NB4 (cell line): Measurements from ENCODE around the gene SMIM31.

Experiments used
- DNase-seq: peaks from one replicate; pipeline ENCODE4 v3.0.0; 2010; ENCODE audit warnings: low read depth
- H3K4me3 ChIP-seq: one replicate; pipeline ENCODE4 v1.5.1; 2011; ENCODE audit warnings: mild to moderate bottlenecking, low read depth, low read length, moderate library complexity
- MYC ChIP-seq: IDR thresholded peaks from 2 replicates; pipeline ENCODE4 v1.6.1; 2011; ENCODE audit warnings: low read depth, low read length
- POLR2A ChIP-seq: IDR thresholded peaks from 2 replicates; pipeline ENCODE4 v1.6.1; 2011; ENCODE audit warnings: mild to moderate bottlenecking; ENCODE audit not compliant: insufficient read length; ENCODE audit errors: extremely low read depth
- TF ChIP-seq, protein P1 (sequence below): IDR thresholded peaks from 2 replicates; pipeline ENCODE4 v1.6.1; 2011; ENCODE audit warnings: low read depth, low read length
- TF ChIP-seq, protein P2 (sequence below): IDR thresholded peaks from one replicate; pipeline ENCODE4 v1.5.1; 2012; ENCODE audit warnings: low read depth, low read length

The SMIM31 gene

DNA sequence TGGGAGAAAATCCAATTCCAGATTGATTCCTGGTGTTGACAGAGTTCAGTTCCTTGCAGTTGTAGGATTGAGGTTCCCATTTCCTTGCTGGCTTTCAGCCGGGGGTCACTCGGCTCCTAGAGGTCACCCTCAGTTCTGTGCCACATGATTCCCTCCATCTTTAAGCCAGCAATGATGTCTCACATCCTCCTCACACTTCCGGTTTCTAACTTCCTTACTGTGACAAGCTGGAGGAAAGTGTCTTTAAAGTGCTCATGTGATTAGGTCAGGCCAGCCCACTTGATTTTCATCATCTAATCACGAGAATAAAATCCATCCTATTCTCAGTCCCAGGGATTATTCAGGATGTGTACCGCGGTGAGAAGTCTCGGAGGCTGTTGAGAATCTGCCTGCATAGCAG, 19.4 kb upstream of the SMIM31 start:
- TF ChIP-seq, protein P1, sequence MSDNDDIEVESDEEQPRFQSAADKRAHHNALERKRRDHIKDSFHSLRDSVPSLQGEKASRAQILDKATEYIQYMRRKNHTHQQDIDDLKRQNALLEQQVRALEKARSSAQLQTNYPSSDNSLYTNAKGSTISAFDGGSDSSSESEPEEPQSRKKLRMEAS: no peak
- TF ChIP-seq MYC: no peak
- no peak for TF ChIP-seq POLR2A
- TF ChIP-seq, protein P2, sequence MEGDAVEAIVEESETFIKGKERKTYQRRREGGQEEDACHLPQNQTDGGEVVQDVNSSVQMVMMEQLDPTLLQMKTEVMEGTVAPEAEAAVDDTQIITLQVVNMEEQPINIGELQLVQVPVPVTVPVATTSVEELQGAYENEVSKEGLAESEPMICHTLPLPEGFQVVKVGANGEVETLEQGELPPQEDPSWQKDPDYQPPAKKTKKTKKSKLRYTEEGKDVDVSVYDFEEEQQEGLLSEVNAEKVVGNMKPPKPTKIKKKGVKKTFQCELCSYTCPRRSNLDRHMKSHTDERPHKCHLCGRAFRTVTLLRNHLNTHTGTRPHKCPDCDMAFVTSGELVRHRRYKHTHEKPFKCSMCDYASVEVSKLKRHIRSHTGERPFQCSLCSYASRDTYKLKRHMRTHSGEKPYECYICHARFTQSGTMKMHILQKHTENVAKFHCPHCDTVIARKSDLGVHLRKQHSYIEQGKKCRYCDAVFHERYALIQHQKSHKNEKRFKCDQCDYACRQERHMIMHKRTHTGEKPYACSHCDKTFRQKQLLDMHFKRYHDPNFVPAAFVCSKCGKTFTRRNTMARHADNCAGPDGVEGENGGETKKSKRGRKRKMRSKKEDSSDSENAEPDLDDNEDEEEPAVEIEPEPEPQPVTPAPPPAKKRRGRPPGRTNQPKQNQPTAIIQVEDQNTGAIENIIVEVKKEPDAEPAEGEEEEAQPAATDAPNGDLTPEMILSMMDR: no peak
- no peak overlapping the region for H3K4me3 ChIP-seq
- DNase-seq: peak; percentile 18

DNA sequence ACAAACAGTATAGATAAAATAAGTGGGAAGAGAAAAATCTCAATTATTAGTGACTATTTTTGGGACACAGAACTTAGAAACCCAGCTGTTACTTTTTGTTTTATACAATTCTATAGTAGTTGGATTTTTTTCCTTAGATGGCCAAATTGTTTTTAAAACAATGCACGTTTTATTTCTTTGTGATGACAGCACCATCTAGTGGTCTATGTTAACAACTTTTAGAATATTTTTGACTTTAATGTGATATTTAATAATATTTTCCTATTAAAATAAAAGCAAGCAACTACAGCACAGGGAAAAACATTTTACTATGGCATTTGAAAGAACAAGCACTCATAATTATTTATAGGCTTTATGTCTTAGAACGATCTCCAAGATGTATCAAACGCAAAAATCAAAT, 5.6 kb upstream of the SMIM31 start:
- H3K4me3 ChIP-seq: no peak overlapping the region
- TF ChIP-seq MYC (no peak), POLR2A (no peak)
- TF ChIP-seq, protein P2: no peak
- TF ChIP-seq, protein P1: no peak
- peak; percentile 16 for DNase-seq

DNA sequence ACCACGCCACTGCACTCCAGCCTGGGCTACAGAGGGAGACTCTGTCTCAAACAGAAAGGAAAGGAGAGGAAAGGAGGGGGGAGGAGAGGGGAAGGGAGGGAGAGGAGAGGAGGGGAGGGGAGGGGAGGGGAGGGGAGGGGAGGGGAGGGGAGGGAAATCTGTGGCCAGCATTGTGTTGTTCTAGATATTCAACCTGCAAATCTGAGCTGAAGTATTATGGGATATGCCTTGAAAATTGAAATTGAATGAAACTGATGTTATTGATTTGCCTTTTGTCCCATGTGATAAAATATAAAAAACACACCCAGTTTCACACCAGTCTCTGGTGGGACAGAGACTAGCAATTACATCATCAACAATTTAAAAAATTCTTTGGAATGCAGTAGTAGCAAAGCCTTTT, 1.5 kb downstream of the SMIM31 start:
- no peak for DNase-seq
- TF ChIP-seq POLR2A: no peak
- H3K4me3 ChIP-seq: no peak overlapping the region

DNA sequence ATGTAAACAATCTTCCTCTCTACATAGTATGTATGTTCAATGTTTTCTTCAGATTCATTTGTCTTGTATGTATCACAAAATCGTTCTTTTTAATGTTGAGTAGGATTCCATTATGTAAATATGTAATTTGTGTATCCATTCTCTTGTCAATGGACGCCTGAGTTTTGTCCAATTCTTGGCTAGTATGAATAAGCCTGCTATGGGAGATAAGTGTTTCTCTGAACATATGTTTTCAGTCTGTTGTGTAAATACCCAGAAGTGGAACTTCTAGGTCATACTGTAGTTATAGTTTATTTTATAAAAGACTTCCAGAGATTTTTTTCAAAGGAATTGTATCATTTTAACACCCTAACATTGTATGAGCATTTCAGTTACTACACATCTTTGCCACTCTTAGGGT, 2.8 kb downstream of the SMIM31 start:
- no peak for TF ChIP-seq POLR2A
- no peak for TF ChIP-seq MYC
- TF ChIP-seq, protein P1: no peak
- TF ChIP-seq, protein P2: no peak
- no peak for DNase-seq
- no peak overlapping the region for H3K4me3 ChIP-seq

DNA sequence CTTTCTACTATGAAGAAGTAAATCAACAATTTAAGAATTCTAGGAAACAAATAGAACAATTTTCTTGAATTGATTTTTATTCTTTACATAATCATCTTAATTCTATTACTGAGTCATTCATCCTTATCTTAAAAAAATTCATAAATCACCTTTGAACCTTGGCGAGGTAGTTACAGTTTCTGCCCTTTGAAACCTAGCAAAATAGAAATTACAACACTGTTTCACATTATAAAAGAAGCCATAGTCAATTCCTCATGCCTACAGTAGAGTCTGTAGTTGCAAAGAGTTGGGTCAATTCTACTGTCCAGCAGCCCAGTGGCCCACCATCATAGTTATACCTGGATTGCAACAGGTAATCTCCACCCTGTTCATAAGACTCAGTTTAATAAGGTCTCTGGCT, 7.3 kb downstream of the SMIM31 start:
- no peak for DNase-seq
- no peak overlapping the region for H3K4me3 ChIP-seq
- TF ChIP-seq, protein P2: no peak
- TF ChIP-seq POLR2A: no peak
- TF ChIP-seq, protein P1: no peak

DNA sequence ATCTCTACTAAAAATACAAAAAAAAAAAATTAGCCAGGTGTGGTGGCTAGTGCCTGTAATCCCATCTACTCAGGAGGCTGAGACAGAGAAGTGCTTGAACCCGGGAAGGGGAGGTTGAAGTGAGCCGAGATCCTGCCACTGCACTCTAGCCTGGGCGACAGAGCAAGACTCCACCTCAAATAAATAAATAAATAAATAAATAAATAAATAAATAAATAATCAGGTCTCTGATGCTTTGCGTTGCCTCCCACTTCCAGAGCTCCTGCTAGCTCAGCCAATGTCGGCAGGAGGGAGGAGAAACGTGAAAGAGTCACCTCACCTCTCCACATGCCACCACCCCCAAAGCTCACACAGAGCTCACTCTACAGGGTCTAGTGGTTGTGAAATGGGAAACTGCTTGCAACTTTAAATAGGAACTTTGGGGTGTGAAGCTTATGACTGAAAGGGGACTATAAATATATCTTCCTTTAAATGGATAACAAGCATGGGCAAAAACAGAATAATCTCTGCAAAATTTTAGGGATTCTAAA, 7.9 kb downstream of the SMIM31 start:
- no peak for DNase-seq
- no peak for TF ChIP-seq MYC
- TF ChIP-seq, protein P2: no peak
- TF ChIP-seq, protein P1: no peak
- no peak for TF ChIP-seq POLR2A
- no peak overlapping the region for H3K4me3 ChIP-seq
